Measurements from ENCODE around the gene CMKLR1. TPM values are rescaled to one million over a fixed set of nuclear protein-coding genes. Genes with fewer than 3 reads are reported as not detected.

Gene CMKLR1
- polyA plus RNA-seq, 3 donors from 2014 or later: 32.5 to 83.7 (median 49.6) TPM

- Mint-ChIP-seq H3K9me3 (no peaks in the 10 kb centered on the region), H3K27me3 (ENCODE audit: low read depth in 3 of 3) (peaks cover 0 to 5% (median 2%) of the 10 kb centered on the region in 3 donors), H3K36me3 (peaks cover 0 to 3% (median 0%) of the 10 kb centered on the region in 3 donors), H3K27ac (peak overlapping the region in 2 of 6 donors; percentile 68 to 90), H3K4me1 (peaks cover 40 to 43% of the 10 kb centered on the region in 2 donors), H3K4me3 (peak overlapping the region in 1 of 5 donors; percentile 17)
- no peak for DNase-seq
These were observed 2.2 kb upstream of the CMKLR1 start for GRCh38 chr12:108341356-108341755.

- Mint-ChIP-seq H3K4me3 (peak overlapping the region; percentile 90 to 99 (median 94)), H3K27me3 (ENCODE audit: low read depth in 3 of 3) (peaks cover 0 to 5% (median 2%) of the 10 kb centered on the region in 3 donors), H3K9me3 (no peaks in the 10 kb centered on the region), H3K4me1 (peaks cover 52 to 56% of the 10 kb centered on the region in 2 donors), H3K27ac (peak overlapping the region; percentile 90 to 98 (median 93)), H3K36me3 (peaks cover 6 to 10% (median 7%) of the 10 kb centered on the region in 3 donors)
- DNase-seq: no peak
These were observed 926 bp upstream of the CMKLR1 start for GRCh38 chr12:108340037-108340436.

- Mint-ChIP-seq H3K27me3 (ENCODE audit: low read depth in 3 of 3) (peaks cover 2 to 5% (median 2%) of the 10 kb centered on the region in 3 donors), H3K36me3 (peaks cover 6 to 10% (median 7%) of the 10 kb centered on the region in 3 donors), H3K9me3 (no peaks in the 10 kb centered on the region), H3K4me1 (peaks cover 76 to 82% of the 10 kb centered on the region in 2 donors), H3K4me3 (peak overlapping the region; percentile 90 to 99 (median 94)), H3K27ac (peak overlapping the region; percentile 90 to 98 (median 93))
- DNase-seq: peak; percentile 48 to 55 (median 51)
These were observed 1.6 kb downstream of the CMKLR1 start for GRCh38 chr12:108337235-108338223.

- peaks cover 0 to 3% (median 2%) of the 10 kb centered on the region in 3 donors for H3K27me3 Mint-ChIP-seq (ENCODE audit: low read depth in 3 of 3)
- H3K4me1 Mint-ChIP-seq: peaks cover 93 to 97% of the 10 kb centered on the region in 2 donors
- H3K4me3 Mint-ChIP-seq: peak overlapping the region; percentile 63 to 99 (median 92)
- H3K9me3 Mint-ChIP-seq: no peaks in the 10 kb centered on the region
- peaks cover 6 to 10% (median 7%) of the 10 kb centered on the region in 3 donors for H3K36me3 Mint-ChIP-seq
- DNase-seq: no peak
- peak overlapping the region; percentile 84 to 98 (median 92) for H3K27ac Mint-ChIP-seq
These were observed 3.6 kb downstream of the CMKLR1 start for GRCh38 chr12:108335349-108336119.

GRCh38 chr12:108333898-108334699 lies 5.0 kb downstream of the CMKLR1 start:
- Mint-ChIP-seq H3K27ac (peak overlapping the region; percentile 90 to 99 (median 92)), H3K36me3 (peaks cover 10 to 17% (median 13%) of the 10 kb centered on the region in 3 donors), H3K9me3 (no peaks in the 10 kb centered on the region), H3K27me3 (ENCODE audit: low read depth in 3 of 3) (peaks cover 0 to 4% (median 3%) of the 10 kb centered on the region in 3 donors), H3K4me3 (peak overlapping the region; percentile 68 to 94 (median 79)), H3K4me1 (peaks cover 98 to 100% of the 10 kb centered on the region in 2 donors)
- peak; percentile 63 to 65 (median 64) for DNase-seq

- no peaks in the 10 kb centered on the region for H3K9me3 Mint-ChIP-seq
- DNase-seq: peak; percentile 65 to 69 (median 65)
- H3K4me3 Mint-ChIP-seq: peak overlapping the region; percentile 68 to 94 (median 79)
- H3K36me3 Mint-ChIP-seq: peaks cover 15 to 25% (median 15%) of the 10 kb centered on the region in 3 donors
- H3K4me1 Mint-ChIP-seq: peaks cover 99 to 100% of the 10 kb centered on the region in 2 donors
- peaks cover 0 to 4% (median 3%) of the 10 kb centered on the region in 3 donors for H3K27me3 Mint-ChIP-seq (ENCODE audit: low read depth in 3 of 3)
- H3K27ac Mint-ChIP-seq: peak overlapping the region; percentile 90 to 99 (median 92)
These were observed 6.2 kb downstream of the CMKLR1 start for GRCh38 chr12:108332791-108333382.

- H3K9me3 Mint-ChIP-seq: no peaks in the 10 kb centered on the region
- peaks cover 0 to 4% (median 3%) of the 10 kb centered on the region in 3 donors for H3K27me3 Mint-ChIP-seq (ENCODE audit: low read depth in 3 of 3)
- no peak for DNase-seq
- peaks cover 26 to 47% (median 32%) of the 10 kb centered on the region in 3 donors for H3K36me3 Mint-ChIP-seq
- H3K4me1 Mint-ChIP-seq: peaks cover 99 to 100% of the 10 kb centered on the region in 2 donors
- peak overlapping the region; percentile 90 to 99 (median 92) for H3K27ac Mint-ChIP-seq
- H3K4me3 Mint-ChIP-seq: peak overlapping the region in 2 of 5 donors; percentile 10 to 47
These were observed 10.7 kb downstream of the CMKLR1 start for GRCh38 chr12:108328420-108328819.

GRCh38 chr12:108327621-108328344 lies 11.3 kb downstream of the CMKLR1 start:
- DNase-seq: no peak

GRCh38 chr12:108326254-108326750 lies 12.8 kb downstream of the CMKLR1 start:
- Mint-ChIP-seq H3K4me3 (peak overlapping the region; percentile 70 to 83 (median 79)), H3K27me3 (ENCODE audit: low read depth in 3 of 3) (peaks cover 0 to 2% (median 0%) of the 10 kb centered on the region in 3 donors), H3K27ac (peak overlapping the region; percentile 85 to 98 (median 91)), H3K36me3 (peaks cover 40 to 62% (median 45%) of the 10 kb centered on the region in 3 donors), H3K9me3 (no peaks in the 10 kb centered on the region), H3K4me1 (peaks cover 95 to 100% of the 10 kb centered on the region in 2 donors)
- no peak for DNase-seq

More at GRCh38 chr12:108327621-108328344, 11.3 kb downstream of the CMKLR1 start:
- Mint-ChIP-seq H3K36me3 (peaks cover 30 to 51% (median 35%) of the 10 kb centered on the region in 3 donors), H3K4me3 (peak overlapping the region in 2 of 5 donors; percentile 59 to 83), H3K4me1 (peaks cover 98 to 100% of the 10 kb centered on the region in 2 donors), H3K9me3 (no peaks in the 10 kb centered on the region), H3K27me3 (ENCODE audit: low read depth in 3 of 3) (peaks cover 0 to 2% (median 0%) of the 10 kb centered on the region in 3 donors), H3K27ac (peak overlapping the region; percentile 86 to 98 (median 92))

GRCh38 chr12:108325549-108325948 lies 13.6 kb downstream of the CMKLR1 start:
- Mint-ChIP-seq H3K27me3 (ENCODE audit: low read depth in 3 of 3) (peaks cover 0 to 3% (median 0%) of the 10 kb centered on the region in 3 donors), H3K4me1 (peaks cover 94 to 100% of the 10 kb centered on the region in 2 donors), H3K36me3 (peaks cover 43 to 62% (median 45%) of the 10 kb centered on the region in 3 donors), H3K4me3 (peak overlapping the region; percentile 70 to 83 (median 79)), H3K9me3 (no peaks in the 10 kb centered on the region), H3K27ac (peak overlapping the region; percentile 17 to 98 (median 91))
- no peak for DNase-seq

GRCh38 chr12:108325018-108325358 lies 14.1 kb downstream of the CMKLR1 start:
- H3K27ac Mint-ChIP-seq: peak overlapping the region; percentile 56 to 98 (median 91)
- H3K4me1 Mint-ChIP-seq: peaks cover 92 to 100% of the 10 kb centered on the region in 2 donors
- H3K9me3 Mint-ChIP-seq: no peaks in the 10 kb centered on the region
- no peak for DNase-seq
- peaks cover 45 to 67% (median 45%) of the 10 kb centered on the region in 3 donors for H3K36me3 Mint-ChIP-seq
- peak overlapping the region; percentile 70 to 83 (median 79) for H3K4me3 Mint-ChIP-seq
- H3K27me3 Mint-ChIP-seq (ENCODE audit: low read depth in 3 of 3): peaks cover 0 to 2% (median 0%) of the 10 kb centered on the region in 3 donors
